Thoracic aorta (tissue), 2 donors: ENCODE data around the gene FUT8. TPM values are rescaled to one million over a fixed set of nuclear protein-coding genes. Genes with fewer than 3 reads are reported as not detected.

Experiments
- ATAC-seq: fragments of 150-250 bp; one replicate; pipeline ENCODE4 v1.8.0; 2017; ENCODE audit warnings: low read depth; ENCODE audit not compliant: insufficient number of reproducible peaks, low FRiP score
- DNase-seq: peaks from one replicate; pipeline ENCODE4 v3.0.0-alpha.2; 2020; ENCODE audit warnings: low spot score
- H3K27ac ChIP-seq, 2 donors: fragments of 200-600 bp; sonication (generic); 1 replicate in 1 of 2; 2 replicates in 1 of 2; pipeline ENCODE4 v1.5.1; 2016; ENCODE audit warnings: mild to moderate bottlenecking in 2 of 2, moderate library complexity in 2 of 2
- H3K27me3 ChIP-seq: fragments of 200-600 bp; sonication (generic); replicated peaks from 2 replicates; pipeline ENCODE4 v1.6.0; 2016; ENCODE audit warnings: mild to moderate bottlenecking; ENCODE audit not compliant: insufficient read depth
- H3K36me3 ChIP-seq: fragments of 200-600 bp; sonication (generic); one replicate; pipeline ENCODE4 v1.5.1; 2016
- H3K4me1 ChIP-seq, 2 donors: fragments of 200-600 bp; sonication (generic); 1 replicate in 1 of 2; 2 replicates in 1 of 2; pipeline versions ENCODE4 v1.5.1 to v1.6.0; 2016; ENCODE audit warnings: low read depth in 2 of 2, mild to moderate bottlenecking in 1 of 2; ENCODE audit not compliant: control insufficient read depth in 1 of 2
- H3K4me3 ChIP-seq: fragments of 200-600 bp; sonication (generic); 2 replicates; pipeline ENCODE4 v1.5.1; 2016; ENCODE audit warnings: mild to moderate bottlenecking
- H3K9me3 ChIP-seq: fragments of 200-600 bp; sonication (generic); 2 replicates; pipeline ENCODE4 v1.5.1; 2016
- total RNA-seq, 2 donors: library from RNA; depleted of rRNA; stranded (reverse); fragments of >200 nt; gene quantifications; one replicate each; pipeline versions ENCODE4 v1.1.0 to v1.2.3, GENCODE V29; 2016
- TF ChIP-seq, protein P1 (sequence below): fragments of 200-600 bp; sonication (generic); IDR thresholded peaks from one replicate; pipeline ENCODE4 v1.5.1; 2019; ENCODE audit warnings: antibody characterized with exemption

The FUT8 gene
- total RNA-seq, 2 donors from 2014 or later = 22.3 to 23.4 TPM

DNA sequence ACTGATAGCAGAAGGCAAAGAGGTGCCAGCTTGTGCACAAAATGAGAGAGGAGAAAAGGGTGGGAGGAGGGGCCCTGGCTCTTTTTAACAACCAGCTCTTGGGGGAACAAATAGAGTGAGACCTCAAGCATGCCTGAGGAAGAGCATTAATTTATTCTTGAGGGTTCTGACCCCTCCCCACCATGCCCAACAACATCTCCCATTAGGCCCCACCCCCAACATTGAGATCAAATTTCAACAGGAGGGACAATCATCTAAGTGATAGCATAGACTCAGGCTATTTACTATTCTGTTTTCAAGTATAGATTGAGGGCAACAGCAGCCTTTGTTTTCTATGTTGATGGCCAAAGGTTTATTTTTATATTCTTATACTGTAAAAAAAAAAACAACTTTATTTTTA is 59.7 kb downstream of the FUT8 start:
- no peak overlapping the region for H3K4me3 ChIP-seq
- DNase-seq (no peak), ATAC-seq (no peak)
- TF ChIP-seq, protein P1, sequence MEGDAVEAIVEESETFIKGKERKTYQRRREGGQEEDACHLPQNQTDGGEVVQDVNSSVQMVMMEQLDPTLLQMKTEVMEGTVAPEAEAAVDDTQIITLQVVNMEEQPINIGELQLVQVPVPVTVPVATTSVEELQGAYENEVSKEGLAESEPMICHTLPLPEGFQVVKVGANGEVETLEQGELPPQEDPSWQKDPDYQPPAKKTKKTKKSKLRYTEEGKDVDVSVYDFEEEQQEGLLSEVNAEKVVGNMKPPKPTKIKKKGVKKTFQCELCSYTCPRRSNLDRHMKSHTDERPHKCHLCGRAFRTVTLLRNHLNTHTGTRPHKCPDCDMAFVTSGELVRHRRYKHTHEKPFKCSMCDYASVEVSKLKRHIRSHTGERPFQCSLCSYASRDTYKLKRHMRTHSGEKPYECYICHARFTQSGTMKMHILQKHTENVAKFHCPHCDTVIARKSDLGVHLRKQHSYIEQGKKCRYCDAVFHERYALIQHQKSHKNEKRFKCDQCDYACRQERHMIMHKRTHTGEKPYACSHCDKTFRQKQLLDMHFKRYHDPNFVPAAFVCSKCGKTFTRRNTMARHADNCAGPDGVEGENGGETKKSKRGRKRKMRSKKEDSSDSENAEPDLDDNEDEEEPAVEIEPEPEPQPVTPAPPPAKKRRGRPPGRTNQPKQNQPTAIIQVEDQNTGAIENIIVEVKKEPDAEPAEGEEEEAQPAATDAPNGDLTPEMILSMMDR = no peak
- no peaks in the 10 kb centered on the region for H3K27me3 ChIP-seq
- H3K36me3 ChIP-seq = no peaks in the 10 kb centered on the region
- H3K9me3 ChIP-seq = no peaks in the 10 kb centered on the region
- H3K4me1 ChIP-seq = no peaks in the 10 kb centered on the region
- no peak overlapping the region for H3K27ac ChIP-seq

DNA sequence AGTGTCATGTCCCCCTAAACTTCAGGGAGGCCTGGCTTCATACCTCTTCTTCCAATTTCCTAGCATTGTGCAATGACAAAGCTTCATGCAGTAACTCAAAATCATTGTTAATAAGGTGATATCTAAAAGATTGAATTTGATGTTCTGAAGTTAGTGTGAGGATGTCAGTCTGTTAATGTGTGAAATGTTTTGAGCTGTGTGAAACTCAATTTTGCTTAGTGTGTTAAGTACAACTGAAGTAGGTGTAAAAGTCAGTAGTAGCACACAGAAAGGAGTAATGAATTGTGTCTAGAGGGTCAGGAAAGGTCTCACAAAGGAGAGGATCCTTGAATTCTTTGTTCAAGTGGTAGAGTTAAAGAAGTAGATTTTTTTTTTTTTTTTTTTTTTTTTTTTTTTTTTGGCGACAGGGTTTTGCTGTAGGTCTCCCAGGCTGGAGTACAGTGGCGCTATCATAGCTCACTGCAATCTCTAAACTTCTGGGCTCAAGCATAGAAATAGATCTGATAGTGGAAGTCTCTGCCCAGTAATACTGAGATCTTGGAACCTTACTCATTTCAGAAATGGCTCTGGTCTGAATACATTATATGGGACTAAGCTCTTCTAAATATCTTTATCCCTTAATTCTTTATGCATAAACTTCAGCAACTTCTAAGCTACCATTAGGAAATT is 63.9 kb downstream of the FUT8 start:
- no peak for DNase-seq
- Histone ChIP-seq H3K4me1 (no peaks in the 10 kb centered on the region), H3K36me3 (no peaks in the 10 kb centered on the region), H3K4me3 (no peak overlapping the region), H3K9me3 (no peaks in the 10 kb centered on the region), H3K27ac (no peak overlapping the region), H3K27me3 (no peaks in the 10 kb centered on the region)
- TF ChIP-seq, protein P1 = no peak
- ATAC-seq = no peak

DNA sequence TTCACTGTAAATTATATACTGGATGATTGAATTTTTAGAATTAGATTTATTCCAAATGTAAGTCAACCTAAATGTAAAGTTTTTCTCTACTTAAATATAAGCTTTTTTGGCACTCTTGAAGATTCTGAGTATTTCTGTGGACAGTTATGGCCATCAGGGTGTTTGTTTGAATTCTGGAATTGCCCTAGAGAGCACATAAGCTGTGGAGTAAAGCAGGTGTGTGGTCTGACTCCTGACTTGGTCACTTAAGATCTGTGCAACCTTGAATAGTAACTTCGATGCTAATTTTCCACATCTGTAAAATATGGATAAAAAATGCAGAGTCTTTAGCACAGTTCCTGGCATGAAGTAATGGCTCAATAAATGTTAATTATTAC is 64.4 kb downstream of the FUT8 start:
- H3K4me3 ChIP-seq = no peak overlapping the region
- no peak overlapping the region for H3K27ac ChIP-seq
- no peaks in the 10 kb centered on the region for H3K27me3 ChIP-seq
- H3K4me1 ChIP-seq = no peaks in the 10 kb centered on the region
- ATAC-seq = no peak
- no peaks in the 10 kb centered on the region for H3K9me3 ChIP-seq
- no peak for DNase-seq
- TF ChIP-seq, protein P1 = no peak
- H3K36me3 ChIP-seq = no peaks in the 10 kb centered on the region

DNA sequence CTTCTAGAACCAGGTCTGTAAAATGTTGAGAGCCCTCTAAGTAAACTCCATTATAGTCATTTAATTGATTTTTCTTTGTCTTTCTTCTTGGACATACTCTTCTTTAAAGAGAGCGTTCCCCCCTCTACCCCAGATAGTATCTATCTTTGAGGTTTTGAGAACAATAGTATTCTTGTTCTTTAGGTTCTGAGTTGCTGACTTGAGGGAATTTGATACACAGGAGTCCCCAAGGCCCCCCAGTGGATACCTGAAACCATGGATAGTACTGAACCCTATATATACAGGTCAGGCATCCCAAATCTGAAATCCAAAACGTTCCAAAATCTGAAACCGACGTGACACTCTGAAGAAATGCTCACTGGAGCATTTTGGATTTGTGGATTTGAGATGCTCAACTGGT is 65.5 kb downstream of the FUT8 start:
- Histone ChIP-seq H3K4me3 (no peak overlapping the region), H3K27ac (no peak overlapping the region)

DNA sequence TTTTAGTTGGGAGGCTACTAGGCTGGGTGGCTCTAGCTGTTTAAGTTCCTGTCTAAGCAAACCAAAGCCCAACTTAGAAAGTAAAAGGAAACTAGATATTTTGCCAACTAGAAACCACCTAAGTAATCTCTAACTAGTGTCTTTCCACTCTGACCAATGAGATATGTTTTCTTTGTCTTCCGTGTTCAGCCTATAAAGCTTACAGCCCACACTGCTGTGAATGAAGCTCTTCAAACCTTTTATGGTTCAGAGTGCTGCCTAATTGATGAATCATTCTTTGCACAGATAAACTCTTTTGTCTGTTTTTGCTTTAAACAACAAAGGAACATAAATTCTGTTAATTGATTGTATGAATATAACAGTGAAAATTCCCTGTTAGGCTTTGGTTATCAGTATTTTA is 66.1 kb downstream of the FUT8 start:
- no peak for ATAC-seq
- Histone ChIP-seq H3K27me3 (no peaks in the 10 kb centered on the region), H3K27ac (no peak overlapping the region), H3K36me3 (no peaks in the 10 kb centered on the region), H3K9me3 (no peaks in the 10 kb centered on the region), H3K4me3 (no peak overlapping the region), H3K4me1 (peaks cover 0 to 4% of the 10 kb centered on the region in 2 donors)
- no peak for DNase-seq
- TF ChIP-seq, protein P1 = no peak

More for the DNA sequence above, 65.5 kb downstream of the FUT8 start:
- no peaks in the 10 kb centered on the region for H3K27me3 ChIP-seq
- DNase-seq (no peak), ATAC-seq (no peak)
- peaks cover 0 to 4% of the 10 kb centered on the region in 2 donors for H3K4me1 ChIP-seq
- H3K36me3 ChIP-seq = no peaks in the 10 kb centered on the region
- no peaks in the 10 kb centered on the region for H3K9me3 ChIP-seq
- TF ChIP-seq, protein P1 = no peak
